Fibroblast of mammary gland (primary cell): ENCODE measurements around the gene KIF25.
"Not testable (repeated sequence)": the region's sequence is repeated elsewhere in the genome, so short reads cannot be mapped to it uniquely, and the experiment has no call there.

Experiments used
- DNase-seq: peaks from one replicate; pipeline ENCODE4 v3.0.0-alpha.2; 2010; ENCODE audit warnings: low read depth
- H3K4me3 ChIP-seq: 2 replicates; pipeline ENCODE4 v1.5.1; 2011; ENCODE audit warnings: low read depth, mild to moderate bottlenecking, low read length, moderate library complexity; ENCODE audit not compliant: control insufficient read depth
- CTCF ChIP-seq: conservative IDR thresholded peaks from 2 replicates; pipeline ENCODE4 v1.5.1; 2011; ENCODE audit warnings: low read depth, low read length, inconsistent platforms; ENCODE audit not compliant: control insufficient read depth, insufficient read depth

Gene KIF25

GRCh38 chr6:168073937-168074730 is 76.7 kb downstream of the KIF25 start:
- H3K4me3 ChIP-seq: no peak overlapping the region
- TF ChIP-seq CTCF: no peak
- DNase-seq: no peak

GRCh38 chr6:168075216-168075615 is 77.7 kb downstream of the KIF25 start:
- DNase-seq: no peak
- H3K4me3 ChIP-seq: no peak overlapping the region
- TF ChIP-seq CTCF: no peak

GRCh38 chr6:168075787-168076202 is 78.3 kb downstream of the KIF25 start:
- H3K4me3 ChIP-seq: no peak overlapping the region
- DNase-seq: no peak
- TF ChIP-seq CTCF: no peak

GRCh38 chr6:168077401-168077800 is 79.9 kb downstream of the KIF25 start:
- not testable (repeated sequence) for DNase-seq, H3K4me3 ChIP-seq

- H3K4me3 ChIP-seq: no peak overlapping the region
- TF ChIP-seq CTCF: no peak
- DNase-seq: no peak
These were observed 80.9 kb downstream of the KIF25 start for GRCh38 chr6:168078175-168078942.

- DNase-seq: no peak
These were observed 81.5 kb downstream of the KIF25 start, which contains the start of gene FRMD1 for GRCh38 chr6:168078943-168079405. FRMD1 (minus strand) TSS chr6:168079212; CDS start chr6:168079094, 118 bp downstream.

More at GRCh38 chr6:168078943-168079405, 81.5 kb downstream of the KIF25 start, which contains the start of gene FRMD1:
- no peak for TF ChIP-seq CTCF
- no peak within 1 kb of the TSS for H3K4me3 ChIP-seq
